HepG2 (cell line): ENCODE data around the gene MSH3. TPM values are rescaled to one million over a fixed set of nuclear protein-coding genes. Genes with fewer than 3 reads are reported as not detected.

Experiments
- ETV5 ChIP-seq: IDR thresholded peaks from 2 replicates; pipeline ENCODE4 v1.6.1; 2018; ENCODE audit warnings: missing biosample characterization, missing genetic modification reagents, inconsistent platforms, borderline replicate concordance
- FOXA1 ChIP-seq, 2 experiments: fragments of 450-650 bp in 1 of 2; sonication (generic) in 1 of 2; formaldehyde crosslinking in 1 of 2; IDR thresholded peaks; 2 replicates each; pipeline versions ENCODE4 v1.4.0 to v1.6.1; 2016 to 2020; ENCODE audit warnings: missing genetic modification reagents in 1 of 2
- HOXA3 ChIP-seq: sonication (generic); formaldehyde crosslinking; IDR thresholded peaks from 2 replicates; pipeline ENCODE4 v1.5.0; 2020; ENCODE audit warnings: missing genetic modification reagents
- IRF2 ChIP-seq: IDR thresholded peaks from 2 replicates; pipeline ENCODE4 v1.6.1; 2018; ENCODE audit warnings: missing genetic modification reagents, missing compliant biosample characterization
- MZF1 ChIP-seq: sonication (generic); formaldehyde crosslinking; IDR thresholded peaks from 2 replicates; pipeline ENCODE4 v1.8.1; 2023; ENCODE audit warnings: mild to moderate bottlenecking, missing genetic modification reagents, borderline replicate concordance
- NKX3-1 ChIP-seq: sonication (generic); formaldehyde crosslinking; IDR thresholded peaks from 2 replicates; pipeline ENCODE4 v1.5.0; 2020; ENCODE audit warnings: missing genetic modification reagents
- SOX6 ChIP-seq, 2 experiments: fragments of 450-650 bp in 1 of 2; sonication (generic) in 1 of 2; formaldehyde crosslinking in 1 of 2; IDR thresholded peaks; 2 replicates each; pipeline versions ENCODE4 v1.4.0 to v1.6.1; 2017 to 2020; ENCODE audit warnings: antibody characterized with exemption in 1 of 2, mild to moderate bottlenecking in 1 of 2, missing genetic modification reagents in 1 of 2
- TCF12 ChIP-seq, 2 experiments: fragments of 450-650 bp in 1 of 2; sonication (generic) in 1 of 2; formaldehyde crosslinking in 1 of 2; IDR thresholded peaks; 2 replicates each; pipeline versions ENCODE4 v1.6.1 to v1.8.0; 2017 to 2022; ENCODE audit warnings: antibody characterized with exemption in 1 of 2, mild to moderate bottlenecking in 1 of 2, missing genetic modification reagents in 1 of 2, moderate library complexity in 1 of 2
- ZNF44 ChIP-seq: sonication (generic); formaldehyde crosslinking; IDR thresholded peaks from 2 replicates; pipeline ENCODE4 v1.5.1; 2020; ENCODE audit warnings: mild to moderate bottlenecking, missing genetic modification reagents
- polyA plus RNA-seq, 8 experiments: library from polyadenylated mRNA; depleted of rRNA in 3 of 8; stranded (reverse) in 7 of 8; unstranded in 1 of 8; fragments of >200 nt; fragmentation: Illumina TruSeq in 4 of 8; extraction: Trizol in 4 of 8; gene quantifications; 2 replicates each; pipeline versions ENCODE4 v1.2.1 to v1.2.3, GENCODE V29; 2011 to 2016; ENCODE audit warnings: low read depth in 4 of 8, missing spikeins in 1 of 8, mixed read lengths in 1 of 8; ENCODE audit not compliant: insufficient read depth in 1 of 8
- total RNA-seq, 5 experiments: library from RNA; depleted of rRNA; stranded (reverse); fragments of >200 nt; fragmentation: Illumina TruSeq; extraction: Trizol; gene quantifications; 2 replicates each; pipeline ENCODE4 v1.2.3, GENCODE V29; 2016; ENCODE audit warnings: low read depth in 1 of 5
- TF ChIP-seq, protein P1 (sequence below): sonication (generic); formaldehyde crosslinking; IDR thresholded peaks from 2 replicates; pipeline ENCODE4 v1.5.1; 2020; ENCODE audit warnings: mild to moderate bottlenecking, missing genetic modification reagents, borderline replicate concordance
- TF ChIP-seq, protein P2 (sequence below): IDR thresholded peaks from 2 replicates; pipeline ENCODE4 v1.6.1; 2016; ENCODE audit warnings: missing compliant biosample characterization, missing genetic modification reagents, borderline replicate concordance
- TF ChIP-seq, protein P3 (sequence below): IDR thresholded peaks from 2 replicates; pipeline ENCODE4 v1.4.0; 2020; ENCODE audit warnings: mild to moderate bottlenecking, missing genetic modification reagents
- TF ChIP-seq, protein P4 (sequence below): sonication (generic); formaldehyde crosslinking; IDR thresholded peaks from 2 replicates; pipeline ENCODE4 v1.4.0; 2020; ENCODE audit warnings: missing genetic modification reagents; ENCODE audit errors: not compliant biosample characterization
- TF ChIP-seq, protein P5 (sequence below): sonication (generic); formaldehyde crosslinking; IDR thresholded peaks from 2 replicates; pipeline ENCODE4 v1.5.1; 2020; ENCODE audit warnings: missing genetic modification reagents, mild to moderate bottlenecking, borderline replicate concordance

Gene MSH3
- total and polyA plus RNA-seq, 2 of the 13 experiments (the other 11 are each of a cell fraction or from before 2014, with no cell fraction given) = 4.0 to 16.4 TPM

DNA sequence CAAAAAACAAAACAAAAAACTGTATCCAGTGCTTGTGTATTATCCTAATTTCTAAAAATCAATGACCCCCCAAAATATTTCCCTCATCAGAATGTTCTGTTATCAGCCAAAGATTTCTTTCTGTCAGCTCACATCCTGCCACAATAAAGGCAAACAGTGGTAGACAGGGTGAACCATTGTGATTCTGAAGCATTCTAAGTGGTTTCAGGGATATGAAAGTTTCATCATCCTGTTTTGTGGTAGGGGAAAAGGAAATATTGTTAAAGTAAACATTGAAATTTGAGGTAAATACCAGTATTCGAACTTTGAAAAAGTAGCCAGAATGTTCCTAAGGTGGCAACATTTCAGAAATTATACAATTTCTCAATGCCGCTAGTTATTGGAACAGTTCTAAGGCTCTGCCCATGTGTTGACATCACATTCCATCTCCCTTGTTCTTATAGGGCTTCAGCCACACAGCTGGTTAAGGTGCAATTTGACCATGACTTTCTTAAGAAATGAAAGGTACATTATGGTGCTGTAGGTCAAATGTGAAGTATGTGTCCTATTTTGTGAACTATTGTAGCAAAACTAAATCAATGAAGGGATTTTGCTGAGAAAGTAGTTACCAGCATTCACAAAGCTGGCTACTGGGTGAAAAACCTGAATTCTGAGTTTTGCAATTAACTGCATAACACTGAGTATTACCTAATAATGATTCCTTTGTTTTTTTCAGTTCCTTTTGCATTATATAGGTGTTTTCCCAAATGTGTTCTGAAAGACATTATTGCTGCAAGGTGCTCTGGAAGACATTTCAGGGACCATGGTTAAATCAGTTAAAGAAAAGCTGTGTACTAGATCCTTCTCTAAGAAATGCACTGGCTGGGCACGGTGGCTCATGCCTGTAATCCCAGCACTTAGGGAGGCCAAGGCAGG is 198.1 kb downstream of the MSH3 start (continued):
- TF ChIP-seq, protein P1, sequence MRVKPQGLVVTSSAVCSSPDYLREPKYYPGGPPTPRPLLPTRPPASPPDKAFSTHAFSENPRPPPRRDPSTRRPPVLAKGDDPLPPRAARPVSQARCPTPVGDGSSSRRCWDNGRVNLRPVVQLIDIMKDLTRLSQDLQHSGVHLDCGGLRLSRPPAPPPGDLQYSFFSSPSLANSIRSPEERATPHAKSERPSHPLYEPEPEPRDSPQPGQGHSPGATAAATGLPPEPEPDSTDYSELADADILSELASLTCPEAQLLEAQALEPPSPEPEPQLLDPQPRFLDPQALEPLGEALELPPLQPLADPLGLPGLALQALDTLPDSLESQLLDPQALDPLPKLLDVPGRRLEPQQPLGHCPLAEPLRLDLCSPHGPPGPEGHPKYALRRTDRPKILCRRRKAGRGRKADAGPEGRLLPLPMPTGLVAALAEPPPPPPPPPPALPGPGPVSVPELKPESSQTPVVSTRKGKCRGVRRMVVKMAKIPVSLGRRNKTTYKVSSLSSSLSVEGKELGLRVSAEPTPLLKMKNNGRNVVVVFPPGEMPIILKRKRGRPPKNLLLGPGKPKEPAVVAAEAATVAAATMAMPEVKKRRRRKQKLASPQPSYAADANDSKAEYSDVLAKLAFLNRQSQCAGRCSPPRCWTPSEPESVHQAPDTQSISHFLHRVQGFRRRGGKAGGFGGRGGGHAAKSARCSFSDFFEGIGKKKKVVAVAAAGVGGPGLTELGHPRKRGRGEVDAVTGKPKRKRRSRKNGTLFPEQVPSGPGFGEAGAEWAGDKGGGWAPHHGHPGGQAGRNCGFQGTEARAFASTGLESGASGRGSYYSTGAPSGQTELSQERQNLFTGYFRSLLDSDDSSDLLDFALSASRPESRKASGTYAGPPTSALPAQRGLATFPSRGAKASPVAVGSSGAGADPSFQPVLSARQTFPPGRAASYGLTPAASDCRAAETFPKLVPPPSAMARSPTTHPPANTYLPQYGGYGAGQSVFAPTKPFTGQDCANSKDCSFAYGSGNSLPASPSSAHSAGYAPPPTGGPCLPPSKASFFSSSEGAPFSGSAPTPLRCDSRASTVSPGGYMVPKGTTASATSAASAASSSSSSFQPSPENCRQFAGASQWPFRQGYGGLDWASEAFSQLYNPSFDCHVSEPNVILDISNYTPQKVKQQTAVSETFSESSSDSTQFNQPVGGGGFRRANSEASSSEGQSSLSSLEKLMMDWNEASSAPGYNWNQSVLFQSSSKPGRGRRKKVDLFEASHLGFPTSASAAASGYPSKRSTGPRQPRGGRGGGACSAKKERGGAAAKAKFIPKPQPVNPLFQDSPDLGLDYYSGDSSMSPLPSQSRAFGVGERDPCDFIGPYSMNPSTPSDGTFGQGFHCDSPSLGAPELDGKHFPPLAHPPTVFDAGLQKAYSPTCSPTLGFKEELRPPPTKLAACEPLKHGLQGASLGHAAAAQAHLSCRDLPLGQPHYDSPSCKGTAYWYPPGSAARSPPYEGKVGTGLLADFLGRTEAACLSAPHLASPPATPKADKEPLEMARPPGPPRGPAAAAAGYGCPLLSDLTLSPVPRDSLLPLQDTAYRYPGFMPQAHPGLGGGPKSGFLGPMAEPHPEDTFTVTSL (CRISPR knock-in tag) = no peak
- TF ChIP-seq ZNF44 (CRISPR knock-in tag) (no peak), HOXA3 (no peak), NKX3-1 (CRISPR knock-in tag) (no peak), MZF1 (CRISPR knock-in tag) (no peak), IRF2 (CRISPR knock-in tag) (no peak), ETV5 (CRISPR knock-in tag) (no peak), TCF12 (IDR thresholded peaks at IDR 0.05) (no peak), TCF12 (CRISPR knock-in tag; IDR thresholded peaks at IDR 0.05) (no peak), SOX6 (IDR thresholded peaks at IDR 0.05) (no peak), SOX6 (CRISPR knock-in tag; IDR thresholded peaks at IDR 0.05) (peak; percentile 38; the same call in 1 of the 2 replicates), FOXA1 (IDR thresholded peaks at IDR 0.05) (no peak), FOXA1 (CRISPR knock-in tag; IDR thresholded peaks at IDR 0.05) (peak; percentile 61)
- TF ChIP-seq, protein P2, sequence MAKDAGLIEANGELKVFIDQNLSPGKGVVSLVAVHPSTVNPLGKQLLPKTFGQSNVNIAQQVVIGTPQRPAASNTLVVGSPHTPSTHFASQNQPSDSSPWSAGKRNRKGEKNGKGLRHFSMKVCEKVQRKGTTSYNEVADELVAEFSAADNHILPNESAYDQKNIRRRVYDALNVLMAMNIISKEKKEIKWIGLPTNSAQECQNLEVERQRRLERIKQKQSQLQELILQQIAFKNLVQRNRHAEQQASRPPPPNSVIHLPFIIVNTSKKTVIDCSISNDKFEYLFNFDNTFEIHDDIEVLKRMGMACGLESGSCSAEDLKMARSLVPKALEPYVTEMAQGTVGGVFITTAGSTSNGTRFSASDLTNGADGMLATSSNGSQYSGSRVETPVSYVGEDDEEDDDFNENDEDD = no peak
- TF ChIP-seq, protein P3, sequence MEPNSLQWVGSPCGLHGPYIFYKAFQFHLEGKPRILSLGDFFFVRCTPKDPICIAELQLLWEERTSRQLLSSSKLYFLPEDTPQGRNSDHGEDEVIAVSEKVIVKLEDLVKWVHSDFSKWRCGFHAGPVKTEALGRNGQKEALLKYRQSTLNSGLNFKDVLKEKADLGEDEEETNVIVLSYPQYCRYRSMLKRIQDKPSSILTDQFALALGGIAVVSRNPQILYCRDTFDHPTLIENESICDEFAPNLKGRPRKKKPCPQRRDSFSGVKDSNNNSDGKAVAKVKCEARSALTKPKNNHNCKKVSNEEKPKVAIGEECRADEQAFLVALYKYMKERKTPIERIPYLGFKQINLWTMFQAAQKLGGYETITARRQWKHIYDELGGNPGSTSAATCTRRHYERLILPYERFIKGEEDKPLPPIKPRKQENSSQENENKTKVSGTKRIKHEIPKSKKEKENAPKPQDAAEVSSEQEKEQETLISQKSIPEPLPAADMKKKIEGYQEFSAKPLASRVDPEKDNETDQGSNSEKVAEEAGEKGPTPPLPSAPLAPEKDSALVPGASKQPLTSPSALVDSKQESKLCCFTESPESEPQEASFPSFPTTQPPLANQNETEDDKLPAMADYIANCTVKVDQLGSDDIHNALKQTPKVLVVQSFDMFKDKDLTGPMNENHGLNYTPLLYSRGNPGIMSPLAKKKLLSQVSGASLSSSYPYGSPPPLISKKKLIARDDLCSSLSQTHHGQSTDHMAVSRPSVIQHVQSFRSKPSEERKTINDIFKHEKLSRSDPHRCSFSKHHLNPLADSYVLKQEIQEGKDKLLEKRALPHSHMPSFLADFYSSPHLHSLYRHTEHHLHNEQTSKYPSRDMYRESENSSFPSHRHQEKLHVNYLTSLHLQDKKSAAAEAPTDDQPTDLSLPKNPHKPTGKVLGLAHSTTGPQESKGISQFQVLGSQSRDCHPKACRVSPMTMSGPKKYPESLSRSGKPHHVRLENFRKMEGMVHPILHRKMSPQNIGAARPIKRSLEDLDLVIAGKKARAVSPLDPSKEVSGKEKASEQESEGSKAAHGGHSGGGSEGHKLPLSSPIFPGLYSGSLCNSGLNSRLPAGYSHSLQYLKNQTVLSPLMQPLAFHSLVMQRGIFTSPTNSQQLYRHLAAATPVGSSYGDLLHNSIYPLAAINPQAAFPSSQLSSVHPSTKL = 0 out of 2 replicates have a peak, but pooled peaks have one; percentile 12
- TF ChIP-seq, protein P4, sequence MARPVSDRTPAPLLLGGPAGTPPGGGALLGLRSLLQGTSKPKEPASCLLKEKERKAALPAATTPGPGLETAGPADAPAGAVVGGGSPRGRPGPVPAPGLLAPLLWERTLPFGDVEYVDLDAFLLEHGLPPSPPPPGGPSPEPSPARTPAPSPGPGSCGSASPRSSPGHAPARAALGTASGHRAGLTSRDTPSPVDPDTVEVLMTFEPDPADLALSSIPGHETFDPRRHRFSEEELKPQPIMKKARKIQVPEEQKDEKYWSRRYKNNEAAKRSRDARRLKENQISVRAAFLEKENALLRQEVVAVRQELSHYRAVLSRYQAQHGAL (CRISPR knock-in tag) = no peak
- TF ChIP-seq, protein P5, sequence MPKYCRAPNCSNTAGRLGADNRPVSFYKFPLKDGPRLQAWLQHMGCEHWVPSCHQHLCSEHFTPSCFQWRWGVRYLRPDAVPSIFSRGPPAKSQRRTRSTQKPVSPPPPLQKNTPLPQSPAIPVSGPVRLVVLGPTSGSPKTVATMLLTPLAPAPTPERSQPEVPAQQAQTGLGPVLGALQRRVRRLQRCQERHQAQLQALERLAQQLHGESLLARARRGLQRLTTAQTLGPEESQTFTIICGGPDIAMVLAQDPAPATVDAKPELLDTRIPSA (CRISPR knock-in tag) = no peak
